ENCODE results near the gene ZNF655. TPM values are rescaled to one million over a fixed set of nuclear protein-coding genes. Genes with fewer than 3 reads are reported as not detected.

The ZNF655 gene
- total RNA-seq, 1 donor from 2014 or later = 48.0 TPM

GRCh38 chr7:99623702-99624447 is 65.4 kb downstream of the ZNF655 start:
- peaks cover 10% of the 10 kb centered on the region for H3K36me3 ChIP-seq (ENCODE audit: control insufficient read depth, insufficient read depth, low read length)
- H3K27me3 ChIP-seq (ENCODE audit: control insufficient read depth, insufficient read depth, low read length) = no peaks in the 10 kb centered on the region
- TF ChIP-seq, protein P1, sequence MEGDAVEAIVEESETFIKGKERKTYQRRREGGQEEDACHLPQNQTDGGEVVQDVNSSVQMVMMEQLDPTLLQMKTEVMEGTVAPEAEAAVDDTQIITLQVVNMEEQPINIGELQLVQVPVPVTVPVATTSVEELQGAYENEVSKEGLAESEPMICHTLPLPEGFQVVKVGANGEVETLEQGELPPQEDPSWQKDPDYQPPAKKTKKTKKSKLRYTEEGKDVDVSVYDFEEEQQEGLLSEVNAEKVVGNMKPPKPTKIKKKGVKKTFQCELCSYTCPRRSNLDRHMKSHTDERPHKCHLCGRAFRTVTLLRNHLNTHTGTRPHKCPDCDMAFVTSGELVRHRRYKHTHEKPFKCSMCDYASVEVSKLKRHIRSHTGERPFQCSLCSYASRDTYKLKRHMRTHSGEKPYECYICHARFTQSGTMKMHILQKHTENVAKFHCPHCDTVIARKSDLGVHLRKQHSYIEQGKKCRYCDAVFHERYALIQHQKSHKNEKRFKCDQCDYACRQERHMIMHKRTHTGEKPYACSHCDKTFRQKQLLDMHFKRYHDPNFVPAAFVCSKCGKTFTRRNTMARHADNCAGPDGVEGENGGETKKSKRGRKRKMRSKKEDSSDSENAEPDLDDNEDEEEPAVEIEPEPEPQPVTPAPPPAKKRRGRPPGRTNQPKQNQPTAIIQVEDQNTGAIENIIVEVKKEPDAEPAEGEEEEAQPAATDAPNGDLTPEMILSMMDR (IDR thresholded peaks at IDR 0.05; ENCODE audit: insufficient read depth, low read length, poor library complexity, severe bottlenecking) = no peak
- H3K4me3 ChIP-seq (ENCODE audit: low read depth, low read length) = no peak overlapping the region
- no peak for DNase-seq (ENCODE audit: low read depth)

GRCh38 chr7:99624484-99624883 is 66.0 kb downstream of the ZNF655 start:
- no peak for DNase-seq (ENCODE audit: low read depth)
- TF ChIP-seq, protein P1 (IDR thresholded peaks at IDR 0.05; ENCODE audit: insufficient read depth, low read length, poor library complexity, severe bottlenecking) = no peak
- Histone ChIP-seq H3K36me3 (ENCODE audit: control insufficient read depth, insufficient read depth, low read length) (peaks cover 10% of the 10 kb centered on the region), H3K4me3 (ENCODE audit: low read depth, low read length) (no peak overlapping the region), H3K27me3 (ENCODE audit: control insufficient read depth, insufficient read depth, low read length) (no peaks in the 10 kb centered on the region)

DNA sequence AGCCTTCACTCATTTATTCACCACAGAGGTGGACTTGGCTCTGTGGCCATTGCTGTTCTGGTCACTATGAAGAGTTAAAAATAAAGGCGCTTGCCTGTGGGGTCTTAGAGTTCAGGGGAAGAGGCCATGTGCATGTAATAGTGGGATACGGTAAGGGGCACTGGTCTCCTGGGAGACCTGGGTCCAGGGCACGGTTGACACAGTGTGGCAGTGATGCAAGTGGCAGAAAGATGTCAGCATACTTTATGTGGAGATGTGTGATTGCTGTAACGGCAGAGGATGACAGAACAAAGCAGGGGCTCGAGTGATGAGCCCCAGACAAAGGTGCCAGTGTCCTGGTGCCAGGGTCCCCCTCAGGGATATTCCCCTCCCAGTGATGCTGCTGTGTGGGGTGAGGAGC is 66.9 kb downstream of the ZNF655 start:
- no peak for DNase-seq (ENCODE audit: low read depth)
- TF ChIP-seq, protein P1 (IDR thresholded peaks at IDR 0.05; ENCODE audit: insufficient read depth, low read length, poor library complexity, severe bottlenecking) = no peak
- Histone ChIP-seq H3K36me3 (ENCODE audit: control insufficient read depth, insufficient read depth, low read length) (peaks cover 11% of the 10 kb centered on the region), H3K4me3 (ENCODE audit: low read depth, low read length) (no peak overlapping the region), H3K27me3 (ENCODE audit: control insufficient read depth, insufficient read depth, low read length) (no peaks in the 10 kb centered on the region)

DNA sequence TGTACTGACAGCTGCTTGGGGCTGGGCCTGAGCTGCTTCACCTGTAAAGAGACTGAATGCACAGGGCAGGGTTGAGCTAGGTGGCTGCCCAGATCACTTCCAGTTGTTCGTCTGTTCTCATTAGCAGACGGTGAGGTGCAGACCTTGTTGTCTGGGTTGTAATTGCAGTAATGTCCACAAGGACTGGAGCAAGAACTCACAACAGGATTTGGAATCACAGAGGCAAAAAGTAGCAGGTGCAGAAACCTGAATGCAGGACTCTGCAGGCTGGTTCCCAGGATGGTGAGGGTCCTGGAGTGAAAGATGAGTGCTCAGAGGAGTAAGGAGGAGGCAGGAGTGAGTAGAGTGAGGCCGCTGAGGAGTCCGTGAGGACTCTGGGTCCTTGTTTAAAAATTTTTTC is 67.5 kb downstream of the ZNF655 start:
- Histone ChIP-seq H3K27me3 (ENCODE audit: control insufficient read depth, insufficient read depth, low read length) (no peaks in the 10 kb centered on the region), H3K4me3 (ENCODE audit: low read depth, low read length) (no peak overlapping the region), H3K36me3 (ENCODE audit: control insufficient read depth, insufficient read depth, low read length) (peaks cover 11% of the 10 kb centered on the region)
- TF ChIP-seq, protein P1 (IDR thresholded peaks at IDR 0.05; ENCODE audit: insufficient read depth, low read length, poor library complexity, severe bottlenecking) = no peak
- no peak for DNase-seq (ENCODE audit: low read depth)

Other genes starting within 250 kb of the ZNF655 start
- 185 and 216 TPM in 2 replicates for gene ARPC1A, start 232.7 kb upstream of the ZNF655 start, total RNA-seq
- 385 and 460 TPM in 2 replicates for gene ARPC1B, start 183.9 kb upstream of the ZNF655 start, total RNA-seq
- 123 and 133 TPM in 2 replicates for gene PDAP1, start 150.0 kb upstream of the ZNF655 start, total RNA-seq
- 146 and 153 TPM in 2 replicates for gene BUD31, start 149.7 kb upstream of the ZNF655 start, total RNA-seq
- 5.6 and 13.2 TPM in 2 replicates for gene PTCD1, start 119.8 kb upstream of the ZNF655 start, total RNA-seq
- 31.7 and 38.4 TPM in 2 replicates for gene CPSF4, start 119.7 kb upstream of the ZNF655 start, total RNA-seq
- 1,123 and 1,863 TPM in 2 replicates for gene ATP5MF, start 92.5 kb upstream of the ZNF655 start, total RNA-seq
- 5.2 and 12.5 TPM in 2 replicates for gene ZNF789, start 85.8 kb upstream of the ZNF655 start, total RNA-seq
- gene ZNF394, start 58.4 kb upstream of the ZNF655 start, total RNA-seq = 15.2 and 25.9 TPM in 2 replicates
- gene ZKSCAN5, start 54.0 kb upstream of the ZNF655 start, total RNA-seq = 10.0 and 11.5 TPM in 2 replicates
- gene FAM200A, start 6.5 kb upstream of the ZNF655 start, total RNA-seq = 7.6 and 8.2 TPM in 2 replicates
- gene TMEM225B, start 39.6 kb downstream of the ZNF655 start, total RNA-seq = 0.27 TPM in 1 of 2 replicates, not detected in the other
- 12.9 and 13.1 TPM in 2 replicates for gene ZSCAN25, start 58.3 kb downstream of the ZNF655 start, total RNA-seq
- gene CYP3A5, start 121.4 kb downstream of the ZNF655 start, total RNA-seq = 0.25 TPM in 1 of 2 replicates, not detected in the other
- gene CYP3A7, start 176.6 kb downstream of the ZNF655 start, total RNA-seq = not detected in 2 replicates
- not detected in 2 replicates for gene CYP3A4, start 225.5 kb downstream of the ZNF655 start, total RNA-seq